IPS-18c (cell line): ENCODE data around the gene SERPINA10.
"Not testable (repeated sequence)": the region's sequence is repeated elsewhere in the genome, so short reads cannot be mapped to it uniquely, and the experiment has no call there.

ENCODE experiments used
- H3K4me3 ChIP-seq: 2 replicates; pipeline ENCODE4 v1.7.0; 2013; ENCODE audit warnings: low read depth, mild to moderate bottlenecking, low read length, moderate library complexity; ENCODE audit not compliant: insufficient read depth
- H3K9me3 ChIP-seq: one replicate; pipeline ENCODE4 v1.6.1; 2013; ENCODE audit warnings: mild to moderate bottlenecking, low read length, moderate library complexity; ENCODE audit not compliant: control insufficient read depth, insufficient read depth

SERPINA10 gene

DNA sequence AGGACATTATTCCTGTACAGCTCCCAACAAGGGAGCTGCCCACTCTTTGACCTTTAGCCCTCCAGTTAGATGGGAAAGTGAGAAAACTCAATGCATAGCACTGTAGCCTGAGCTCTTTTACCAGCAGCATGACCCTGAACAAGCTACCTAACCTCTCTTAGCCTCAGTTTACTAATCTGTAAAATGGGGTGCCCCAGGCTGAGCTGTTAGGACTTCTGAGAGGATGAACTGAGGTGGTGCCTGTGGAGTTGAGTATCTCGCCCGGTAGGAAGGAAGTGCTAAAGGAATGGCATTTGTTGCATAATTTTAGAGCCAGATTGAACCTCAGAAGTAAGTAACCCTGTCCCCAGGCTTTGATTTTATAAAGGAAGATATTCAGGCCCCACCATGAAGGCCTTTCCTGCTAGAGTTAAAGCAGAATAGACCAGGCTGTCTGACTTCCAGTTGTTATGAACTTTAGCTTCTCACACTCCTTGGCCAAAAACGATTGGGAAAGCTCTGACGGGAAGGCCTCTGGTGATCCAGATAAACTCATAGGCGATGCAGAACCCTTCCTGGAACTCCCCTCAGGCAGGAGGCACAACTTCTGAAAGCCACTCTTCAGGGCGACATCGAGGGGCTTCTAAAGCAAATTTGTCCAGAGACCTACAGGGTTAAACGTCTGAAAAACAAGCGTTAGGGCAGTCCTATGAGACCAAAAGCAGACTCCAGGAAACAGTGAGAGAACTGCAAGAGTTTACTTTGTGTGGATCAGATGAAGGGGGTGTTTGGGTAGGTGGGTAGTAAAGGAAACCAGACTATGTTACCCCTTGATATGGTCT is 2.5 kb upstream of the SERPINA10 start:
- Histone ChIP-seq H3K9me3 (no peaks in the 10 kb centered on the region), H3K4me3 (no peak overlapping the region)

DNA sequence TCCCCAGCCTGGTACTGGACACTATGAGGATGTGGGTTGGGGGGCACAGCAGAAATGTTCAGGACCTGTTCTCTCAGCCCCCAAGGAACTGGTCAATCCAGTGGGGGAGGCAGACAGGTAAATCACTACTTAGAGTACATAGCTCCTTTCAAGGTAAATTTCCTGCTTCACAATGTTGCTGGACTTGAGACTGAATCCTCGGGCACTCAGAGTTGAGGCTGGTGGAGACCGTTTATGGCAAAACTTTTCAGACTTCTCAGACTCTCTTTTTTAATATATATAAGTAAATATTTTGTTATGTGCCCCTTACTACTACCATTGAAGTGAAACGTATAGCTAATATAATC is 483 bp upstream of the SERPINA10 start:
- no peak overlapping the region for H3K4me3 ChIP-seq
- no peaks in the 10 kb centered on the region for H3K9me3 ChIP-seq

DNA sequence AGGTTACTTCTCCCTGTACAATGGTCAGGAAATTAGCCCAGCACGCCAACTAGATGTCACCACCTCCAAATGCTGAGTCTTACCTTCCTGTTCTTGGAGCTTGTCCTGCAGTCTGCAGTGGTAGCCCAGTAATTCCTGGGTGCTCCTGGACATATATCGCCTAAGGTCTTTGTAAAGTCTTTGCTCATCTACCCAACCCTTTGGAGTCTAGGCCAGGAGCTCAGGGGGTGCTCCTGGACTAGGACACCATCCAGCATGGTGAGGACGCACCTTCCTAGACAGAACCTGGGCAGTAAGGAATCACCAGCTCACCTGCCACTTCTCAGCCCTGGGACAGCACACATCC is 569 bp downstream of the SERPINA10 start:
- H3K9me3 ChIP-seq, result peaks cover 2% of the 10 kb centered on the region
- no peak overlapping the region for H3K4me3 ChIP-seq

DNA sequence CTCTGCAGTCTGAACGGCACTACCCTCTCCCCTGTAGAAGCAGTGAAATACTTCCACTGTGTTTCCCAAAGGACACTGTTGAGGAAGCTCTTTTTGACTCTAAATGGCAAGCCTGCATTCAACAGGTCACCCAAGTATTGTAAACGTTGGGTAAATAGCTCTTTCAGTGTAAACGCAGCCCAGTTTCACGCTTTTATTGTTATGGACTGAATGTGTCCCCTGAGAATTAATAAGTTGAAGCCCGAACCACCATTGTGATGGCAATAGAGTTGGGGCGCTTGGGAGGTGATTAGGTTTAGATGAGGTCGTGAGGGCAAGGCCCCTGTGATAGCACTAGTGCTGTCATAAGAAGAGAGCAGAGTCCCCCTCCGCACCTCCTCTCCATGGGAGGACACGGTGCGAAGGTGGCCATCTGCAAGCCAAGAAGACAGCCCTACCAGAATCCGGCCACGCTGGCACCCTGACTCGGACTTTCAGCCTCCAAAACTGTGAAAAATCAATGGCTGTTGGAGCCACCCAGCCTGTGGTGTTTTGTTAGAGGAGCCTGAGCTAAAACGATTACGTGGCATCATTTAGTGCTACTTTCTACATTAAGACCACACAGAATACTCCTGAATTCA is 1.1 kb downstream of the SERPINA10 start:
- Histone ChIP-seq H3K4me3 (no peak overlapping the region), H3K9me3 (peaks cover 2% of the 10 kb centered on the region)

DNA sequence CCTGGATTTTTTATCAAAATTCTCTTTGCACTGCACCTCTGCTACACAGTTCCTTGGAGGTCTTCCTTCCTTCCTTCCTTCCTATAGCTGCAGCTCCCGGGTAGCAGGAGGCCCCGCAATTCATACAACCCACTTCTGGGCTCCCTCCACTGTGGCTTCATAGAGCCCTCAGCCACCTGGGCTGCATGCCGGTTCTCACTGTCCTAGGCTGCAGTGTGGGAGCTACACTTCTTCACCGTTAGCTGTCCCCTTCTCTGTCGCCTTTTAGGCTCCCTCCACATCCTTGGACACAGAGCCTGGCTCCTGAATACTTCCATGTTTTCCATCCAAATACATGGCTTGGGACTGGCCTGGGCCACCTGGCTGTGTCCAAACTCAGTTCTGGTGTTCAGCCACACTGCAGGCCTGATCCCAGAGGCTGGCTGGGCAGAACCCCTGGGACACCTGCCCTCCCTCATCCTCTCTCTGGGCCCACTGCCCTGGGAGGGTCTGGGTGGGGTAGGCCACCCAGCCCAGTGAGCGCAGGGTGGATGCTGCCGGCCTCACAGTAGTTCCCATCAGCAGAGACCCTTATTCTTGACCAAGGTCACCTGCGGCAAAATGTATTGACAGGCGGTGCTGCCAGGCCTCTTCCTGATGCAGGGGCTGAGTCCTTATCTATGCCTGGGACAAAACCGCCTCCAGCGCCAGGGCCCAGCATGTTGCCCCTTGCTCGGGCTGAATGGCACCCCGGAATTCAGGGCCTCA is 1.7 kb downstream of the SERPINA10 start:
- H3K4me3 ChIP-seq, result no peak overlapping the region
- peaks cover 2% of the 10 kb centered on the region for H3K9me3 ChIP-seq

DNA sequence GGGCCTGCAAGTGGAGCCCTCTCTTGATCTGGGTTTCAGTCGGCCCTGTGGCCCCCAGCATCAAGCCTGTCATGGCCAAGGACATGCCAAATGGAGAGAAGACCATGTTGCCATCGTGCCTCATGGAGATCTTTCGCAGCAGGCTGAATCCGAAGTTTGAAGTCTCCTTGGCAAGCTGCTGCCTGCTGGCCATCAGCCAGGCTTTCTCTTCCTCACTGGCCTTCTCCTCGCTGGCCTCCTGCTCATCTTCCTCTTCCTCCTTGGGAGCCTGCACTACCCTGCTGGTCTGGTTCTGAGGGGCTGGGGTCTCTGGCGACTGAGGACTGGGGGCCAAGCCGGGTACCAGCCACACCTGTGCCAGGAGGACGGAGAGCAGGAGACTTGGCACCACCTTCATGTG is 2.9 kb downstream of the SERPINA10 start:
- H3K9me3 ChIP-seq, result peaks cover 2% of the 10 kb centered on the region

DNA sequence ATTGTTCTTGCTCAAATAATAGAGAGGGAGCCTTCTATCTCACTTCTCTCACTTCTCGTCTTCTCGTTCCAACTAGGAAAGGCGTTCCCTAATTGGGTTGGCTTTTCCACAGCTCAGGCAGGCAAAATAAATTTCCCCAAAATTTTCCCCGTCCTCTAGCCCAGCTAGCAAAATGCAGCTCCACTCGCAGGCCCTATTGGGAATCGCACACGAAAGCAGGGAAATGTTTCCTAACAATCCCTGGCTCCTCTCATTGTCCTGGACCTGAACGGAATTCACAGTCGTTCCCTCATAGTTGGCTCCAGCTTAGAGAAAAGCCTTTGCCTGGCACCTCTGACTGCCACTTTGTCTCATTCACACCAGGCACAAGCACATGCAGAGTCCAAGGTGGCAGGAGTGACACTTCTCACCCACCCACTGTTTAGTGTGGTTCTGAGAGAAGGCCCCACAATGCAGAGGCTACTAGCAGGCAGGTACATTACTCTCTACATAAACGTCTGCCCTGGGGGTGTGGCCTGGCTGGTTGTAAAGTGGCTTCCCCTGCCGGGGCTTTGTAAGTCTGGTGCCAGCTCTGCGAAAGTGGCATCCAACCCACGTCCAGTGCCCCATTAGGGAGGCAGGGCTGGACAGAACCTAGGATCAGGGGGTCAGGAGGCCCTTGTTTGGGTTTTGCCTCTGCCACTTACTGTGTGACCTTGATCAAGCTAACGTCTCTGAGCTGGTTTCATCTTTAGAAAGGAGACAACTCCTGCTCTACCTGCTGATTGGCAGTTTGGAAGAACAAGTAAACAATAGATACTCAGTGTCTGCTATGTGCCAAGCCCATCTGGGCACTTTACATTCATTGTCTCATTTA is 4.2 kb downstream of the SERPINA10 start:
- H3K9me3 ChIP-seq, result peaks cover 2% of the 10 kb centered on the region
- no peak overlapping the region for H3K4me3 ChIP-seq

More for the DNA sequence above, 2.9 kb downstream of the SERPINA10 start:
- no peak overlapping the region for H3K4me3 ChIP-seq

DNA sequence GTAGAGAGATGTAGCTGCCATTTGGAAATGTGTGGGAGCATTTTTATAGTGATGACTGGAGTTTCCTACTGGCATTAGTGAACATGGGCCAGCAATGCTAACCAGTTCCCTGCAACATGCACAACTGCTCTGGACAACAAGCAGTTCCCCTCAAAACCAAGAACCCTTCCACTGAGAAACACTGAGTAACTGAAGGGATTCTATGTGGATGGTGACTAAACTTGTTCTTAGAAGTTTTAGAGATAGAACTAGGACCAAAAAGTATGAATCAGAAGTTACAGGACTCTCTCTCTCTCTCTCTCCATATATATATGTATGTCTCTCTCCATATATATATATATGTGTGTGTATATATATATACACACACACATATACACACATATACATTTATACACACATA is 7.9 kb downstream of the SERPINA10 start:
- peaks cover 2% of the 10 kb centered on the region for H3K9me3 ChIP-seq
- no peak overlapping the region for H3K4me3 ChIP-seq

DNA sequence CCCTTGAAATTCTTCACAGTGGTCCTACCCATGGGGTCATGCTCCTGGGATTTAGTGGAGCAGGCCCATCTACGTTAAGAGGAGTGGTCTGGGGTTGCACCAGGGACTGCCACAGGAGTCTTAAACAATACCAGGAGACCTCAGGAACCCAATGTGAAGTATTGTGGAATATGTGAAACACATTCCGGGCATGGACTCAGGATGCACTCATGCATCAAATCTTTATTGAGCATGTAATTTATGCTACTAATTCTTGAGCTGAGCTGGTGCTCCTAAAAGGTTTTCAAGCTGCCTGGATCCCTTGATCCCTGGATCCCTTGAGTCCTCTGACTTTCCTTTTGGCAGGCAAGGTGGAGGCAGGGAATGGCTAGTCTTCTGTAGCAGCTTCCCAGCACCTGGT is 8.8 kb downstream of the SERPINA10 start:
- Histone ChIP-seq H3K9me3 (peaks cover 2% of the 10 kb centered on the region), H3K4me3 (no peak overlapping the region)

DNA sequence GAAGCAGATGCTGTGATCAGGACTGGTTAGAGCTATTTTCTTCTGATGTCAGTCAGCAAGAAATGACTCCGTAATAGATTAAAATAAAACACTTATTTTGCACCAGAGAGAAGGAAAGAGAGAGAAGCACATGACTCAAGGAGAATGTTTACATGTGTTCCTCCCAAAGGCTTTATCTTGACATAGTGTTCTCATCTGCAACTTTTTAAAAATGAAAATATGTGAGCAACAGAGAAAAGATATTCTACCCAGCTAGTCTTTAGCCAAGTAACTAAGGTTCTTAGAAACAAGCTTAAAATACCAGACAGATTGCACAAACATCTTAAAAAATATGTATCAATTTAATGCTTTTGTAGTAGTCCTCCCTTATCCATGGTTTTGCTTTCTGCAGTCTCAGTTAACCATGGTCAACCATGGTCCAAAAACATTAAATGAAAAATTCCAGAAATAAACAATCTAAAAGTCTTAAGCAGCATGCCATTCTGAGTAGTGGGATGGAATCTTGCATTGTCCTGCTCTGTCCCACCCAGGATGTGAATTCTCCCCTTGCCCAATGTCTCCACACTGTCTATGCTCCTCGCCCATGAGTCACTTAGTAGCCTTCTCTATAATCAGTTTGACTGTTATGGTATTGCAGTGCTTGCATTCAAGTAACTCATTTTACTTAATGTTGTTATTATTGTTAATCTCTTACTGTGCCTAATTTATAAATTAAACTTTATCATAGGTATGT is 9.9 kb downstream of the SERPINA10 start:
- no peak overlapping the region for H3K4me3 ChIP-seq
- H3K9me3 ChIP-seq, result peaks cover 2% of the 10 kb centered on the region

DNA sequence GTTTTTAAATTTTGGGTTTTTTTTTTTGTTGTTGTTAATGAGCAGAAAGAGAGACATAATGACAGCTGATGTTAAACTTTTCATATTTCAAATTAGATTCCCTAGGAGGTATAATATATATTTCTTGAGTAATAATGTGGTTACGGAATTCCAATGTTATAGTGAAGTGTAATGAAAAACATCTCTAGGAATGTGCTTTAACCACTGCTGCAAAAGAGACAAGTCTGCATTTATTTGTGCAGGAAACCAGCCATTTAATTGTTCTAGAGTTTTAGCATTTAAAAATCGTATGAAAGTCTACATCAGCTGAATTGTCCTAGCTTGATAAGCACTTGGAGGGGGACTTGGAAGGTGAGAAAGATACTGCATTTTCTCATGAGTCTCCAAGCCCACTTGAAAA is 14.3 kb downstream of the SERPINA10 start:
- H3K4me3 ChIP-seq, result no peak overlapping the region
- no peaks in the 10 kb centered on the region for H3K9me3 ChIP-seq

DNA sequence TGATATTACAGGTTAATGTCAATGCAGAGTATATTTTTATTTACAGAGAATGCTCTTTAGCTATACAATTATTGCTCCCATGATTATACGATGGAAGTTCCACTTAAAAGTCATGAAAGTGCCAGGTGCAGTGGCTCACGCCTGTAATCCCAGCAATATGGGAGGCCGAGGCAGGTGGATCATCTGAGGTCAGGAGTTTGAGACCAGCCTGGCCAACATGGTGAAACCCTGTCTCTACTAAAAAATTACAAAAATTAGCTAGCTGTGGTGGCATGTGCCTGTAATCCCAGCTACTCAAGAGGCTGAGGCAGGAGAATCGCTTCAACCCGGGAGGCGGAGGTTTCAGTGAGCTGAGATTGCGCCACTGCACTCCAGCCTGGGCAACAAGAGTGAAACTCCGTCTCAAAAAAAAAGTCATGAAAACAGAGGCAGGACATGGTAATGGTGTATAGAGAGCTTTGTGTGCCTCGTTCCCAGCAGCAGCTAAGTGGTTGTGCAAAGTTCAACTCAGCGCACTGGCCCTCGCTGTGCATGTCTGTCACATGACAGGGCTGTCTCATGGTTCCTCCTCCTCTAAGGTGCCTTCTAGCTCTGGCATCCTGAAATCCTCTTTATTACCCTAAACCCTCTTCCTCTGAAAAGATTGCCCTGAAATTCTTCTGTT is 16.0 kb downstream of the SERPINA10 start:
- not testable (repeated sequence) for H3K4me3 ChIP-seq, H3K9me3 ChIP-seq

DNA sequence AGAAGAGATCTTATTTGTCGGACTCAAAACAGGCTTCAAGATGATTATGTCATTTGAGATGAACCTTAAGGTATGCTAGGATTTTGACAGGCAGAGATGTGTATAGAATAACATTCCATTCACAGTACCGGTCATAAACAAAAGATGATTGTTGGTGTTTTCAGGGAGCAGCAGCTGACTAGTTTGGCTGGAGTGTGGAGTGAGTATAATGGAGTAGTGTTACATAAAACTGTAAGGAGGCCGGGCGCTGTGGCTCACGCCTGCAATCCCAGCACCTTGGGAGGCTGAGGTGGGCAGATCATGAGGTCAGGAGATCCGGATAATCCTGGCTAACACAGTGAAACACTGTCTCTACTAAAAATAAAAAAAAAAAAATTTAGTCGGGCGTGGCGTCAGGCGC is 23.9 kb downstream of the SERPINA10 start:
- Histone ChIP-seq H3K9me3 (no peaks in the 10 kb centered on the region), H3K4me3 (no peak overlapping the region)

DNA sequence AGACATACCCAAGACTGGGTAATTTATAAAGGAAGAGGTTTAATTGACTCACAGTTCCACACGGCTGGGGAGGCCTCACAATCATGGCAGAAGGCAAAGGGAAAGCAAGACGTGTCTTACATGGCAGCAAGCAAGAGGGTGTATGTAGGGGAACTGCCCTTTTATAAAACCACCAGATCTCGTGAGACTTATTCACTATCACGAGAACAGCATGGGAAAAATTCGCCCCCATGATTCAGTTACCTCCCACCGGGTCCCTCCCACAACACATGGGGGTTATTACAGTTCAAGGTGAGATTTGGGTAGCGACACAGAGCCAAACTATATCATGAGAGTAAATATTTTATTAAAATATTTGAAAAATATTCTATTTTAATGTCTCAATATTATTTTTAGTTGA is 24.5 kb downstream of the SERPINA10 start:
- H3K9me3 ChIP-seq, H3K4me3 ChIP-seq: not testable (repeated sequence)

DNA sequence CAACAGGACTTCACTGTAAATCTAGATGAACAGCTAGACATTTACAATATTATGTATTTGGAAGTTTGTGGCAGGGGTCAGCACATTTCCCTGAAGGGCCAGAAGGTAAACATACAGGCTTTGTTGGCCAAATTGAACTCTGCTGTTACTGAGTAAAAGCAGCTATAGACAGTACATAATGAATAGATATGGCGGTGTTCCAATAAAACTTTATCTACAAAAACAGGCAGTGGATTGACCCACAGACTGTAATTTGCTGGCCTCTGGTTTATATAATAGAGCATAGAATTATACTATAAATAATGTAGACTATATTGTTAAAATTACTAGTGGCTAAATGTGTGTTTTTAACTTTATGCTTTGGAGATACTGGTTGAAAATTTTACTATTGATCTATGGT is 25.7 kb downstream of the SERPINA10 start:
- Histone ChIP-seq H3K4me3 (no peak overlapping the region), H3K9me3 (no peaks in the 10 kb centered on the region)

DNA sequence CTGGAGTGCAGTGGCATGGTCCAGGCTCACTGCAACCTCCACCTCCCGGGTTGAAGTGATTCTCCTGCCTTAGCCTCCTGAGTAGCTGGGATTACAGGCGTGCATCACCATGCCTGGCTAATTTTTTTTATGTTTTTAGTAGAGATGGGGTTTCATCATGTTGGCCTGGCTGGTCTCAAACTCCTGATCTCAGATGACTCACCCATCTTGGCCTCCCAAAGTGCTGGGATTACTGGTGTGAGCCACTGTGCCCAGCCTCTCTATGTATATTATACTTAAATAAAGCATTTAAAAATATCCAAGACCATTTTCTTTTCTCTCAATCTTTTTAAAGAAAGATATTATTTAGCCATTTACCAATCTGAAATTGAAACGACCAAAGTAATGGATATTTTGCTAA is 28.9 kb downstream of the SERPINA10 start:
- H3K4me3 ChIP-seq, H3K9me3 ChIP-seq: not testable (repeated sequence)
